Pancreas (tissue), 10 donors: ENCODE results near the gene SEL1L2. TPM values are rescaled to one million over a fixed set of nuclear protein-coding genes. Genes with fewer than 3 reads are reported as not detected.

ENCODE experiments used
- ATAC-seq, 4 donors: fragments of 200-7000 bp; cut with Tn5 transposase; one replicate each; pipeline versions ENCODE4 v1.8.0 to v1.9.1; 2020; ENCODE audit warnings: mild to moderate bottlenecking in 4 of 4, moderate library complexity in 4 of 4
- DNase-seq, 6 donors: peaks; one replicate each; pipeline ENCODE4 v3.0.0-alpha.2; 2020
- FAIRE-seq: peaks from 2 replicates; lab custom pipeline; 2012; peaks lifted over from hg19 to GRCh38; lab: Jason Lieb, UNC
- H3K27ac ChIP-seq, 4 donors: fragments of 200-600 bp; sonication (generic); 1 replicate in 3 of 4; 2 replicates in 1 of 4; pipeline versions ENCODE4 v1.5.0 to v1.8.0; 2020
- H3K27me3 ChIP-seq, 4 donors: fragments of 200-600 bp; one replicate each; pipeline ENCODE4 v1.8.0; 2021
- H3K36me3 ChIP-seq, 3 donors: fragments of 200-600 bp; sonication (generic) in 1 of 3; one replicate each; pipeline versions ENCODE4 v1.5.0 to v1.8.0; 2020 to 2021
- H3K4me1 ChIP-seq, 3 donors: fragments of 200-600 bp; one replicate each; pipeline ENCODE4 v1.8.0; 2021
- H3K4me3 ChIP-seq, 4 donors: fragments of 200-600 bp; sonication (generic) in 2 of 4; one replicate each; pipeline versions ENCODE4 v1.5.0 to v1.8.0; 2020 to 2021
- H3K9me3 ChIP-seq, 4 donors: fragments of 200-600 bp; one replicate each; pipeline ENCODE4 v1.8.0; 2021
- CTCF ChIP-seq, 4 donors: fragments of 200-600 bp; sonication (generic) in 3 of 4; IDR thresholded peaks; one replicate each; pipeline versions ENCODE4 v1.5.0 to v1.8.0; 2021; ENCODE audit warnings: antibody characterized with exemption in 4 of 4
- WGBS, 2 donors: extraction: QIAGEN DNeasy Blood & Tissue Kit; methylation state at CpG; one replicate each; pipeline ENCODE4 v1.1.7; 2013; 5-methylcytosine and 5-hydroxymethylcytosine counted together
- intact Hi-C, 3 donors: fragments of 100-400 bp; cut with DNase I; formaldehyde crosslinking; loops; one replicate each; pipeline versions ENCODE4 v1.11.1 to v1.14.2; 2022
- polyA plus RNA-seq, 2 donors: library from polyadenylated mRNA; stranded (reverse); fragments of 200-250 nt; gene quantifications; one replicate each; pipeline ENCODE4 v1.2.3, GENCODE V29; 2013
- total RNA-seq, 6 donors: library from RNA; stranded (reverse); fragmentation: NEBNext Ultra II Directional in 4 of 6; extraction: Animal tissue kit (Norgen Biotek cat#: 25700) in 4 of 6; gene quantifications; one replicate each; pipeline versions ENCODE4 v1.2.1 to v1.2.4, GENCODE V29; 2021 to 2023
- donor health status: healthy with polysubstance abuse.
- donor health status: DM: no; HTN: no; CAD: no; lungs with moderate emphysema.
- donor health status: DM: no; HTN: no; CAD: no.
- donor health status: control.
- donor health status: control.
- donor health status: Bipolar disorder and iron deficiency.
- donor health status: DM: yes; HTN: yes; CAD: no.
- donor health status: DM: no; HTN: no; CAD: no.
- donor health status: DM: no; HTN: no; CAD: no.
- donor health status: DM: yes; HTN: yes; CAD: no.

The SEL1L2 gene
- total and polyA plus RNA-seq, 8 donors: 0.46 TPM; not detected in 7

- no peak for DNase-seq
- H3K27ac ChIP-seq: no peak overlapping the region
- WGBS, 2 donors: 41 to 46% methylated on average over 5 of the region's 5 CpGs
- FAIRE-seq: no peak
- no peaks in the 10 kb centered on the region for H3K4me1 ChIP-seq
- no peak for TF ChIP-seq CTCF (IDR thresholded peaks at IDR 0.05)
- no peaks in the 10 kb centered on the region for H3K36me3 ChIP-seq
- intact Hi-C loops: no loop called here
- H3K4me3 ChIP-seq: no peak overlapping the region
- no peaks in the 10 kb centered on the region for H3K9me3 ChIP-seq
- ATAC-seq: no peak
- no peaks in the 10 kb centered on the region for H3K27me3 ChIP-seq
Observed at GRCh38 chr20:13922241-13922640, 68.2 kb downstream of the SEL1L2 start.

- no peak for TF ChIP-seq CTCF (IDR thresholded peaks at IDR 0.05)
- Histone ChIP-seq H3K4me1 (no peaks in the 10 kb centered on the region), H3K27ac (no peak overlapping the region), H3K27me3 (no peaks in the 10 kb centered on the region), H3K9me3 (no peaks in the 10 kb centered on the region), H3K36me3 (no peaks in the 10 kb centered on the region), H3K4me3 (no peak overlapping the region)
- intact Hi-C loops: no loop called here
- DNase-seq: peak in 4 of 6 donors; percentile 10 to 21 (median 20)
- ATAC-seq: peak in 3 of 4 donors; percentile 56 to 83 (median 81)
- no peak for FAIRE-seq
- 29 to 37% methylated on average over 3 of the region's 3 CpGs for WGBS, 2 donors
Observed at GRCh38 chr20:13915284-13915683, 75.1 kb downstream of the SEL1L2 start.

- FAIRE-seq (no peak), DNase-seq (no peak), ATAC-seq (no peak)
- 70 to 82% methylated on average over 4 of the region's 4 CpGs for WGBS, 2 donors
- Histone ChIP-seq H3K4me3 (no peak overlapping the region), H3K9me3 (no peaks in the 10 kb centered on the region), H3K36me3 (no peaks in the 10 kb centered on the region), H3K4me1 (no peaks in the 10 kb centered on the region), H3K27me3 (peaks cover 0 to 5% (median 0%) of the 10 kb centered on the region in 4 donors), H3K27ac (no peak overlapping the region)
- no peak for TF ChIP-seq CTCF (IDR thresholded peaks at IDR 0.05)
- intact Hi-C loops: no loop called here
Observed at GRCh38 chr20:13913572-13913971, 76.8 kb downstream of the SEL1L2 start.

- no peaks in the 10 kb centered on the region for H3K36me3 ChIP-seq
- DNase-seq: no peak
- no peak overlapping the region for H3K4me3 ChIP-seq
- ATAC-seq: no peak
- intact Hi-C loops: no loop called here
- H3K9me3 ChIP-seq: no peaks in the 10 kb centered on the region
- H3K27ac ChIP-seq: no peak overlapping the region
- WGBS, 2 donors: 85 to 87% methylated on average over 1 of the region's 1 CpG
- H3K27me3 ChIP-seq: peaks cover 0 to 6% (median 0%) of the 10 kb centered on the region in 4 donors
- no peaks in the 10 kb centered on the region for H3K4me1 ChIP-seq
- TF ChIP-seq CTCF (IDR thresholded peaks at IDR 0.05): no peak
- FAIRE-seq: no peak
Observed at GRCh38 chr20:13913131-13913530, 77.3 kb downstream of the SEL1L2 start.

- Histone ChIP-seq H3K9me3 (no peaks in the 10 kb centered on the region), H3K27ac (no peak overlapping the region), H3K36me3 (no peaks in the 10 kb centered on the region), H3K4me3 (no peak overlapping the region), H3K27me3 (peaks cover 0 to 6% (median 0%) of the 10 kb centered on the region in 4 donors), H3K4me1 (no peaks in the 10 kb centered on the region)
- intact Hi-C loops: no loop called here
- DNase-seq: no peak
- no peak for FAIRE-seq
- no peak for ATAC-seq
- WGBS, 2 donors: 62% methylated on average over 1 of the region's 1 CpG
- TF ChIP-seq CTCF (IDR thresholded peaks at IDR 0.05): no peak
Observed at GRCh38 chr20:13910492-13910891, 79.9 kb downstream of the SEL1L2 start.
